Keratinocyte (primary cell): Measurements from ENCODE around the gene C13orf42. TPM values are rescaled to one million over a fixed set of nuclear protein-coding genes. Genes with fewer than 3 reads are reported as not detected.

ENCODE experiments used
- DNase-seq: peaks from one replicate; pipeline ENCODE4 v3.0.0-alpha.2; 2011; ENCODE audit warnings: low read depth, missing footprints, low spot score
- FAIRE-seq: peaks from 2 replicates; lab custom pipeline; 2011; peaks lifted over from hg19 to GRCh38; lab: Jason Lieb, UNC
- H2AFZ ChIP-seq: 2 replicates; pipeline ENCODE4 v1.6.0; 2012; ENCODE audit warnings: low read length, control low read depth, inconsistent platforms; ENCODE audit not compliant: control insufficient read depth
- H3K27ac ChIP-seq: 2 replicates; pipeline ENCODE4 v1.5.1; 2011; ENCODE audit warnings: low read length; ENCODE audit not compliant: control insufficient read depth, insufficient read depth
- H3K27me3 ChIP-seq: 3 replicates; pipeline ENCODE4 v1.6.0; 2011; ENCODE audit warnings: low read length; ENCODE audit not compliant: control insufficient read depth, insufficient read depth; ENCODE audit errors: extremely low read depth
- H3K36me3 ChIP-seq, 2 experiments: 2 replicates in 1 of 2; 3 replicates in 1 of 2; pipeline ENCODE4 v1.5.1; 2011; ENCODE audit warnings: low read length in 2 of 2, mild to moderate bottlenecking in 1 of 2; ENCODE audit not compliant: control insufficient read depth in 2 of 2, insufficient read depth in 2 of 2; ENCODE audit errors: extremely low read depth in 1 of 2
- H3K4me1 ChIP-seq: 3 replicates; pipeline ENCODE4 v1.5.1; 2011; ENCODE audit warnings: low read length; ENCODE audit not compliant: control insufficient read depth, insufficient read depth; ENCODE audit errors: extremely low read depth
- H3K4me2 ChIP-seq: 3 replicates; pipeline ENCODE4 v1.6.0; 2011; ENCODE audit warnings: low read depth, low read length; ENCODE audit not compliant: control insufficient read depth, insufficient read depth; ENCODE audit errors: extremely low read depth
- H3K4me3 ChIP-seq, 3 experiments: fragments of 200-600 bp in 1 of 3; sonication (generic) in 1 of 3; 2 replicates in 2 of 3; 3 replicates in 1 of 3; pipeline ENCODE4 v1.5.1; 2011 to 2016; ENCODE audit warnings: low read length in 3 of 3, mild to moderate bottlenecking in 3 of 3, control low read depth in 2 of 3, inconsistent platforms in 1 of 3, low read depth in 1 of 3, mixed read lengths in 1 of 3, mixed run types in 1 of 3, moderate library complexity in 1 of 3; ENCODE audit not compliant: control insufficient read depth in 2 of 3, insufficient read depth in 2 of 3; ENCODE audit errors: extremely low read depth in 1 of 3
- H3K79me2 ChIP-seq: 2 replicates; pipeline ENCODE4 v1.6.0; 2012; ENCODE audit warnings: low read length; ENCODE audit not compliant: control insufficient read depth, insufficient read depth
- H3K9ac ChIP-seq: 3 replicates; pipeline ENCODE4 v1.6.0; 2011; ENCODE audit warnings: low read length; ENCODE audit not compliant: control insufficient read depth, insufficient read depth; ENCODE audit errors: extremely low read depth
- H3K9me1 ChIP-seq: 3 replicates; pipeline ENCODE4 v1.6.0; 2011; ENCODE audit warnings: low read length; ENCODE audit not compliant: control insufficient read depth, insufficient read depth; ENCODE audit errors: extremely low read depth
- H3K9me3 ChIP-seq: 2 replicates; pipeline ENCODE4 v1.5.1; 2012; ENCODE audit warnings: low read depth, low read length; ENCODE audit not compliant: control insufficient read depth
- H4K20me1 ChIP-seq: 3 replicates; pipeline ENCODE4 v1.6.0; 2011; ENCODE audit warnings: low read length; ENCODE audit not compliant: control insufficient read depth, insufficient read depth; ENCODE audit errors: extremely low read depth
- EZH2 ChIP-seq: IDR thresholded peaks from one replicate; pipeline ENCODE4 v1.6.1; 2012; ENCODE audit warnings: inconsistent platforms, mild to moderate bottlenecking, low read length, moderate library complexity
- dilution Hi-C: fragments of 300-500 bp; cut with MboI; formaldehyde crosslinking; loops from one replicate; pipeline ENCODE4 v1.7.0; 2020; ENCODE audit warnings: low sequenced_read_pairs; ENCODE audit not compliant: extremely low pct_ligation_motif_present
- polyA plus RNA-seq, 5 experiments: library from polyadenylated mRNA; depleted of rRNA in 3 of 5; stranded (reverse) in 3 of 5; stranded (forward) in 1 of 5; unstranded in 1 of 5; fragments of >200 nt; gene quantifications; 1 replicate in 1 of 5; 2 replicates in 3 of 5; 3 replicates in 1 of 5; pipeline versions ENCODE4 v1.2.1 to v1.2.3, GENCODE V29; 2011 to 2012; ENCODE audit warnings: missing spikeins in 2 of 5, low read depth in 1 of 5, low replicate concordance in 1 of 5
- TF ChIP-seq, protein P1 (sequence below), 3 experiments: IDR thresholded peaks in 1 of 3; conservative IDR thresholded peaks in 1 of 3; optimal IDR thresholded peaks in 1 of 3; 2 replicates in 2 of 3; 3 replicates in 1 of 3; pipeline versions ENCODE3 to v1.5.1; 2011; ENCODE audit warnings: low read length in 3 of 3, mild to moderate bottlenecking in 3 of 3, moderate library complexity in 2 of 3, control low read depth in 1 of 3, inconsistent platforms in 1 of 3; ENCODE audit not compliant: insufficient read depth in 2 of 3; ENCODE audit errors: extremely low read depth in 1 of 3

C13orf42 gene
- polyA plus RNA-seq, 1 donor (not counting 4 experiments of a cell fraction or from before 2014, with no cell fraction given): not detected

DNA sequence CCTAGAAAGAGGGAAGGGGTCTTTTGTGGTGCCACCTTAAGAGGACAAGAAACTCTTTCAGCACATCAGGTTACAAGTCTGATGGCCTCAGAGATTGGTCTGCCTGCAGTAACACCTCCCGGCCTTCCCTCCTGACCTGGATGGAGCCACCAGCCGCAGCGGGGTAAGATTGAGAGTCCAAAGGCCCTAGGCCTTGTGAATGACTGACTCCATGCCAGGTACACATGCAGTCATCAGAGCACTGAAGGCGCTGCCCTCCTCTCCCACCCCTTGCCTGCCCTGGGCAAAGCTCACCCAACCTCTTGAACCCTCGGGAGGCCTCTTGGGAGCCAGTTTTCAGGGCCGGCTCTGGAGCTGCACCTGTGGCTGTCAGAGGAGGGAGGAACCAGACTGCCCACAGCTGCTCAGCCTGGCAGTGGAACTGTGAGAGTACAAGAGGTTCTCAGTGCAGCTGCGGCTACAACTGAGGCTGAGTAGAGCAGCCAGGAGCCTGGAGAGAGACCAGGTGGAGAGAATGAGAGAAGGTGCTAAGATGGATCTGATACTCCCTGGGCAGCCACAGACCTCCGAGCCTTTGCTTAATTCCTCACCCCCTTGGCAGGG lies 23.8 kb upstream of the C13orf42 start:
- dilution Hi-C loops: no loop called here
- H3K4me1 ChIP-seq: no peaks in the 10 kb centered on the region
- no peak overlapping the region for H3K4me3 ChIP-seq
- FAIRE-seq (no peak), DNase-seq (no peak)
- H2AFZ ChIP-seq: no peak overlapping the region
- TF ChIP-seq EZH2: no peak
- TF ChIP-seq, protein P1, sequence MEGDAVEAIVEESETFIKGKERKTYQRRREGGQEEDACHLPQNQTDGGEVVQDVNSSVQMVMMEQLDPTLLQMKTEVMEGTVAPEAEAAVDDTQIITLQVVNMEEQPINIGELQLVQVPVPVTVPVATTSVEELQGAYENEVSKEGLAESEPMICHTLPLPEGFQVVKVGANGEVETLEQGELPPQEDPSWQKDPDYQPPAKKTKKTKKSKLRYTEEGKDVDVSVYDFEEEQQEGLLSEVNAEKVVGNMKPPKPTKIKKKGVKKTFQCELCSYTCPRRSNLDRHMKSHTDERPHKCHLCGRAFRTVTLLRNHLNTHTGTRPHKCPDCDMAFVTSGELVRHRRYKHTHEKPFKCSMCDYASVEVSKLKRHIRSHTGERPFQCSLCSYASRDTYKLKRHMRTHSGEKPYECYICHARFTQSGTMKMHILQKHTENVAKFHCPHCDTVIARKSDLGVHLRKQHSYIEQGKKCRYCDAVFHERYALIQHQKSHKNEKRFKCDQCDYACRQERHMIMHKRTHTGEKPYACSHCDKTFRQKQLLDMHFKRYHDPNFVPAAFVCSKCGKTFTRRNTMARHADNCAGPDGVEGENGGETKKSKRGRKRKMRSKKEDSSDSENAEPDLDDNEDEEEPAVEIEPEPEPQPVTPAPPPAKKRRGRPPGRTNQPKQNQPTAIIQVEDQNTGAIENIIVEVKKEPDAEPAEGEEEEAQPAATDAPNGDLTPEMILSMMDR (optimal IDR thresholded peaks at IDR 0.05 in 1 of 3, IDR thresholded peaks at IDR 0.05 in 1 of 3, conservative IDR thresholded peaks at IDR 0.05 in 1 of 3; ENCODE audit: extremely low read depth in 1 of 3, insufficient read depth in 2 of 3, low read length in 3 of 3): no peak
- H3K36me3 ChIP-seq: no peaks in the 10 kb centered on the region
- no peaks in the 10 kb centered on the region for H3K9me3 ChIP-seq
- H4K20me1 ChIP-seq: no peaks in the 10 kb centered on the region
- no peaks in the 10 kb centered on the region for H3K79me2 ChIP-seq
- H3K27me3 ChIP-seq: peaks cover 4% of the 10 kb centered on the region
- H3K4me2 ChIP-seq: no peak overlapping the region
- H3K27ac ChIP-seq: no peak overlapping the region
- H3K9ac ChIP-seq: no peak overlapping the region
- H3K9me1 ChIP-seq: no peaks in the 10 kb centered on the region

DNA sequence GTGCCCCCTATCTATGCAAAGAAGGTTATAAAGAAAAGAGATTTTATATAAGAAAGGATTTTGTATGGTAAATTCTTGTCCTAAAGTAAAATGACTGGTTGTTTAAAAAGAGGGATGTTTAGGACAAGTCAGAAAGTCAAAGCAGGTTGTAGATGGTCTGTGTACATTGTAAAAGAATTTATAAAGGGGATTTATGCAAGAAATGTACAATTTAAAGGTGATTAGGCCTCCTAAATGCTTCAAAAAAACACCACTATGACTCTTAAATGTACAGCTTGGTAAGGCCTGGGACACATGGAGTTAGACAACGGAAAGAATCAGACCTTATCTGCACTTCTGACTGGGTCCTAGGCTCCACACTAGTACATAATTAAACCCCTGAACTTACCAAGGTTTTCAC lies 19.3 kb upstream of the C13orf42 start:
- no peak overlapping the region for H3K27ac ChIP-seq
- peaks cover 2% of the 10 kb centered on the region for H3K27me3 ChIP-seq
- H4K20me1 ChIP-seq: no peaks in the 10 kb centered on the region
- no peaks in the 10 kb centered on the region for H3K9me1 ChIP-seq
- DNase-seq (no peak), FAIRE-seq (no peak)
- no peaks in the 10 kb centered on the region for H3K4me1 ChIP-seq
- H3K9me3 ChIP-seq: no peaks in the 10 kb centered on the region
- TF ChIP-seq, protein P1 (optimal IDR thresholded peaks at IDR 0.05 in 1 of 3, IDR thresholded peaks at IDR 0.05 in 1 of 3, conservative IDR thresholded peaks at IDR 0.05 in 1 of 3; ENCODE audit: extremely low read depth in 1 of 3, insufficient read depth in 2 of 3, low read length in 3 of 3): no peak
- no peak for TF ChIP-seq EZH2
- H3K36me3 ChIP-seq: no peaks in the 10 kb centered on the region
- no peak overlapping the region for H3K4me3 ChIP-seq
- dilution Hi-C loops: no loop called here
- H2AFZ ChIP-seq: no peak overlapping the region
- no peak overlapping the region for H3K4me2 ChIP-seq
- H3K79me2 ChIP-seq: no peaks in the 10 kb centered on the region
- H3K9ac ChIP-seq: no peak overlapping the region
